WTC11 (cell line): ENCODE results near the gene RETREG1. TPM values are rescaled to one million over a fixed set of nuclear protein-coding genes. Genes with fewer than 3 reads are reported as not detected.

ENCODE experiments used
- ATAC-seq: fragments of 200-7000 bp; cut with Tn5 transposase; 2 replicates; pipeline ENCODE4 v1.10.0; 2021; ENCODE audit warnings: mild to moderate bottlenecking, moderate library complexity
- CTCF ChIA-PET: fragments of 300-600 bp; sonication (Branson Sonifier 250); formaldehyde crosslinking; loops from one replicate; lab custom pipeline; 2021; ENCODE audit warnings: antibody characterized with exemption; lab: Charles Lee
- POLR2A ChIA-PET: fragments of 350-600 bp; sonication (Branson Sonifier 250); formaldehyde crosslinking; loops from one replicate; lab custom pipeline; 2021; ENCODE audit warnings: antibody characterized with exemption; lab: Charles Lee
- DNase-seq: peaks from one replicate; pipeline ENCODE4 v3.0.0; 2021; ENCODE audit warnings: low spot score
- H3K27ac Mint-ChIP-seq: 2 replicates; pipeline ENCODE4 v1.8.0; 2021; ENCODE audit warnings: mixed read lengths
- H3K27me3 Mint-ChIP-seq: 2 replicates; pipeline ENCODE4 v1.8.0; 2021; ENCODE audit warnings: low read depth, mild to moderate bottlenecking, moderate library complexity, mixed read lengths
- H3K36me3 Mint-ChIP-seq: 2 replicates; pipeline ENCODE4 v1.8.0; 2021; ENCODE audit warnings: mixed read lengths
- H3K4me1 Mint-ChIP-seq: 2 replicates; pipeline ENCODE4 v1.8.0; 2022; ENCODE audit warnings: mixed read lengths
- H3K4me3 Mint-ChIP-seq: 2 replicates; pipeline ENCODE4 v1.8.0; 2021; ENCODE audit warnings: mild to moderate bottlenecking, moderate library complexity, mixed read lengths
- H3K9me3 Mint-ChIP-seq: 2 replicates; pipeline ENCODE4 v1.8.0; 2021; ENCODE audit warnings: mixed read lengths
- AR ChIP-seq: fragments of 250-450 bp; sonication (Bioruptor Pico); IDR thresholded peaks from 2 replicates; pipeline ENCODE4 v1.9.0; 2021; ENCODE audit warnings: mild to moderate bottlenecking
- ARID4B ChIP-seq: sonication (generic); formaldehyde crosslinking; IDR thresholded peaks from 2 replicates; pipeline ENCODE4 v1.8.0; 2023; ENCODE audit warnings: missing genetic modification reagents, mild to moderate bottlenecking, borderline replicate concordance
- E2F1 ChIP-seq: sonication (generic); formaldehyde crosslinking; IDR thresholded peaks from 2 replicates; pipeline ENCODE4 v1.8.0; 2022; ENCODE audit warnings: mild to moderate bottlenecking, missing genetic modification reagents
- ESRRA ChIP-seq: sonication (generic); formaldehyde crosslinking; IDR thresholded peaks from 2 replicates; pipeline ENCODE4 v1.8.1; 2022; ENCODE audit warnings: mild to moderate bottlenecking, missing genetic modification reagents, borderline replicate concordance
- GABPB1 ChIP-seq: sonication (generic); formaldehyde crosslinking; IDR thresholded peaks from 2 replicates; pipeline ENCODE4 v1.8.1; 2023; ENCODE audit warnings: mild to moderate bottlenecking, missing genetic modification reagents
- JAZF1 ChIP-seq: fragments of 250-450 bp; sonication (Bioruptor Pico); IDR thresholded peaks from 2 replicates; pipeline ENCODE4 v1.9.0; 2021; ENCODE audit warnings: moderate library complexity, mild to moderate bottlenecking, inconsistent platforms
- MXD4 ChIP-seq: fragments of 250-450 bp; sonication (Bioruptor Pico); IDR thresholded peaks from 2 replicates; pipeline ENCODE4 v1.8.0; 2021; ENCODE audit warnings: mild to moderate bottlenecking, moderate library complexity, borderline replicate concordance
- NR3C1 ChIP-seq: sonication (generic); formaldehyde crosslinking; conservative IDR thresholded peaks from 2 replicates; pipeline ENCODE4 v1.8.1; 2023; ENCODE audit warnings: low read depth, mild to moderate bottlenecking, missing genetic modification reagents
- OVOL2 ChIP-seq: fragments of 250-450 bp; sonication (Bioruptor Pico); IDR thresholded peaks from 2 replicates; pipeline ENCODE4 v1.9.0; 2021; ENCODE audit warnings: mild to moderate bottlenecking, borderline replicate concordance
- PRRX2 ChIP-seq: fragments of 250-450 bp; sonication (Bioruptor Pico); IDR thresholded peaks from 2 replicates; pipeline ENCODE4 v1.8.0; 2021; ENCODE audit warnings: mild to moderate bottlenecking
- TP53 ChIP-seq: sonication (generic); formaldehyde crosslinking; IDR thresholded peaks from 2 replicates; pipeline ENCODE4 v1.8.1; 2023; ENCODE audit warnings: mild to moderate bottlenecking, missing genetic modification reagents
- USF1 ChIP-seq: sonication (generic); formaldehyde crosslinking; IDR thresholded peaks from 2 replicates; pipeline ENCODE4 v1.8.0; 2022; ENCODE audit warnings: mild to moderate bottlenecking, missing genetic modification reagents
- ZNF219 ChIP-seq: sonication (generic); formaldehyde crosslinking; IDR thresholded peaks from 2 replicates; pipeline ENCODE4 v1.8.0; 2023; ENCODE audit warnings: missing genetic modification reagents, mild to moderate bottlenecking, borderline replicate concordance
- ZSCAN18 ChIP-seq: fragments of 250-450 bp; sonication (Bioruptor Pico); IDR thresholded peaks from 2 replicates; pipeline ENCODE4 v2.1.2; 2022; ENCODE audit warnings: mild to moderate bottlenecking, moderate library complexity
- total RNA-seq: library from RNA; stranded (reverse); gene quantifications from 3 replicates; pipeline ENCODE4 v1.2.3, GENCODE V29; 2021

Gene RETREG1
- total RNA-seq, 1 experiment from 2014 or later = 2.2 TPM

- Mint-ChIP-seq H3K36me3 (no peaks in the 10 kb centered on the region; the same call in 1 of the 2 replicates), H3K4me3 (no peak overlapping the region), H3K27me3 (no peaks in the 10 kb centered on the region; the same call in 1 of the 2 replicates), H3K27ac (no peak overlapping the region), H3K4me1 (peaks cover 14% of the 10 kb centered on the region), H3K9me3 (peaks cover 5% of the 10 kb centered on the region)
- DNase-seq = no peak
- CTCF ChIA-PET = interaction anchor here (1.0 to 1.3 kb wide), 2 partner anchors 15 to 18 kb away, joined by 4 read pairs; no protein-coding TSS in a partner anchor
- POLR2A ChIA-PET = no interaction called here
- TF ChIP-seq OVOL2 (CRISPR knock-in tag) (no peak), JAZF1 (CRISPR knock-in tag) (no peak), ESRRA (CRISPR knock-in tag) (no peak), E2F1 (no peak), MXD4 (CRISPR knock-in tag) (no peak), NR3C1 (CRISPR knock-in tag) (no peak), PRRX2 (CRISPR knock-in tag) (no peak), GABPB1 (CRISPR knock-in tag) (no peak)
- ATAC-seq = no peak
Observed at GRCh38 chr5:16567365-16567764, 49.4 kb downstream of the RETREG1 start.

- Mint-ChIP-seq H3K4me1 (peaks cover 21% of the 10 kb centered on the region), H3K4me3 (no peak overlapping the region), H3K36me3 (no peaks in the 10 kb centered on the region; the same call in 1 of the 2 replicates), H3K9me3 (peaks cover 5% of the 10 kb centered on the region), H3K27ac (no peak overlapping the region), H3K27me3 (no peaks in the 10 kb centered on the region; the same call in 1 of the 2 replicates)
- no peak for ATAC-seq
- no peak for TF ChIP-seq USF1 (CRISPR knock-in tag)
- no peak for DNase-seq
- CTCF ChIA-PET = interaction anchor here (1.1 kb wide), 1 partner anchor 13 kb away, joined by 3 read pairs; no protein-coding TSS in a partner anchor
- POLR2A ChIA-PET = no interaction called here
Observed at GRCh38 chr5:16565118-16565517, 51.7 kb downstream of the RETREG1 start.

- H3K36me3 Mint-ChIP-seq = no peaks in the 10 kb centered on the region
- ChIA-PET POLR2A (no interaction called here), CTCF (no interaction called here)
- no peak for TF ChIP-seq AR (CRISPR knock-in tag)
- TF ChIP-seq ZNF219 (CRISPR knock-in tag) = no peak
- TF ChIP-seq TP53 (CRISPR knock-in tag) = no peak
- H3K4me3 Mint-ChIP-seq = no peak overlapping the region
- H3K27ac Mint-ChIP-seq = no peak overlapping the region
- DNase-seq (no peak), ATAC-seq (no peak)
- no peaks in the 10 kb centered on the region; the same call in 1 of the 2 replicates for H3K27me3 Mint-ChIP-seq
- peaks cover 27% of the 10 kb centered on the region for H3K4me1 Mint-ChIP-seq
- H3K9me3 Mint-ChIP-seq = no peaks in the 10 kb centered on the region; the same call in 1 of the 2 replicates
Observed at GRCh38 chr5:16564248-16564867, 52.4 kb downstream of the RETREG1 start.

- H3K4me1 Mint-ChIP-seq = peaks cover 33% of the 10 kb centered on the region
- ChIA-PET POLR2A (no interaction called here), CTCF (interaction anchor here (2.2 kb wide), 1 partner anchor 11 kb away, joined by 7 read pairs; no protein-coding TSS in a partner anchor)
- no peaks in the 10 kb centered on the region; the same call in 1 of the 2 replicates for H3K9me3 Mint-ChIP-seq
- no peak for ATAC-seq
- H3K36me3 Mint-ChIP-seq = no peaks in the 10 kb centered on the region
- no peak overlapping the region for H3K27ac Mint-ChIP-seq
- no peaks in the 10 kb centered on the region; the same call in 1 of the 2 replicates for H3K27me3 Mint-ChIP-seq
- DNase-seq = no peak
- no peak overlapping the region for H3K4me3 Mint-ChIP-seq
- TF ChIP-seq ARID4B (CRISPR knock-in tag) (no peak), ZSCAN18 (no peak)
Observed at GRCh38 chr5:16563686-16564085, 53.1 kb downstream of the RETREG1 start.
